H1 (cell line): ENCODE measurements around the gene ASXL2. TPM values are rescaled to one million over a fixed set of nuclear protein-coding genes. Genes with fewer than 3 reads are reported as not detected.

Experiments used
- BRCA1 ChIP-seq: IDR thresholded peaks from 2 replicates; pipeline ENCODE4 v1.6.1; 2012; ENCODE audit warnings: low read depth, low read length, improper control_type of control experiment
- CBX8 ChIP-seq: fragments of 300-800, 300-1000 bp; sonication (generic); IDR thresholded peaks from 2 replicates; pipeline ENCODE4 v1.7.1; 2016; ENCODE audit warnings: low read depth, low read length, borderline replicate concordance
- CREB1 ChIP-seq: IDR thresholded peaks from 2 replicates; pipeline ENCODE4 v1.6.1; 2012; ENCODE audit warnings: inconsistent platforms
- CTBP2 ChIP-seq: IDR thresholded peaks from 2 replicates; pipeline ENCODE4 v1.7.0; 2011; ENCODE audit warnings: borderline replicate concordance, mild to moderate bottlenecking, moderate library complexity, mixed read lengths, low read length; ENCODE audit not compliant: insufficient read depth, insufficient read length
- FOSL1 ChIP-seq: IDR thresholded peaks from 2 replicates; pipeline ENCODE4 v1.6.1; 2011; ENCODE audit warnings: mild to moderate bottlenecking, low read depth, low read length, moderate library complexity; ENCODE audit not compliant: insufficient read depth
- GTF2F1 ChIP-seq: IDR thresholded peaks from 2 replicates; pipeline ENCODE4 v1.6.1; 2012; ENCODE audit warnings: low read depth, low read length, improper control_type of control experiment, borderline replicate concordance
- KDM1A ChIP-seq: fragments of 200-600, 300-600 bp; sonication (generic); IDR thresholded peaks from 2 replicates; pipeline ENCODE4 v1.7.1; 2016; ENCODE audit warnings: mild to moderate bottlenecking, low read length, borderline replicate concordance
- SP2 ChIP-seq: IDR thresholded peaks from 2 replicates; pipeline ENCODE4 v1.6.1; 2012; ENCODE audit warnings: mild to moderate bottlenecking, low read length, inconsistent platforms
- TAF1 ChIP-seq: IDR thresholded peaks from 2 replicates; pipeline ENCODE4 v1.6.1; 2011; ENCODE audit warnings: mild to moderate bottlenecking, low read depth, low read length
- polyA plus RNA-seq, 7 experiments: library from polyadenylated mRNA; depleted of rRNA in 3 of 7; stranded (reverse) in 5 of 7; unstranded in 2 of 7; fragments of >200 nt in 5 of 7; fragments of 200-250 nt in 2 of 7; gene quantifications; 1 replicate in 5 of 7; 2 replicates in 1 of 7; 4 replicates in 1 of 7; pipeline versions ENCODE4 v1.2.1 to v1.2.3, GENCODE V29; 2011 to 2013; ENCODE audit warnings: missing spikeins in 2 of 7, mixed read lengths in 2 of 7
- total RNA-seq: library from RNA; stranded (reverse); fragmentation: NEBNext Ultra II Directional; extraction: Animal tissue kit (Norgen Biotek cat#: 25700); gene quantifications from 2 replicates; pipeline ENCODE4 v1.2.1, GENCODE V29; 2021

ASXL2 gene
- total and polyA plus RNA-seq, 2 of the 8 experiments (the other 6 are each of a cell fraction or from before 2014, with no cell fraction given), result 7.2 to 41.3 TPM

DNA sequence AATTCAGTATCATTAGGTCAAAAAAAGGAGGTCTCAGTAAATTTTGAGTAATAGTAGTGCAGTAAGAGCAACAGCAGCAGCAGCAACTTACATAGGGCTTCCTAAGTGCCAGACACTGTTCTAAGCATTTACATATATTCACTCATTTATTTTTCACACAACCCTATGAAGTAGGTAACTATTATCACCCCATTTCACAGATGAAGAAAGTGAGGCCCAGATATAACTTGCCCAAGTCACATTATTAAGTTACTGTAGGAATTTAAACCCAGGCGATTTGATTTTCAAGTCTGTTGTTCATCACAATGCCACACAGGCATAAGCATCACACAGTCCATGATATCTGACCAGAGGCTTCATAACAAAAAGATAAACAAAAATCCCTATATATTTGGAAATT lies 114.7 kb downstream of the ASXL2 start (continued):
- no peak for TF ChIP-seq CTBP2
- no peak for TF ChIP-seq FOSL1
- no peak for TF ChIP-seq TAF1
- no peak for TF ChIP-seq BRCA1
- TF ChIP-seq SP2, result no peak
- no peak for TF ChIP-seq CREB1
- TF ChIP-seq KDM1A, result no peak
- no peak for TF ChIP-seq CBX8
- TF ChIP-seq GTF2F1, result no peak
